GM18873 (cell line): ENCODE data around the gene TMEM121.

Experiments
- ATAC-seq: cut with Tn5 transposase; IDR thresholded peaks from one replicate; pipeline ENCODE4 v1.9.1; 2021; ENCODE audit warnings: mild to moderate bottlenecking, moderate library complexity, moderate number of reproducible peaks; ENCODE audit not compliant: unreplicated experiment, low FRiP score

TMEM121 gene

GRCh38 chr14:105486974-105487448 lies 39.4 kb upstream of the TMEM121 start:
- ATAC-seq, result no peak

GRCh38 chr14:105487449-105487985 lies 38.9 kb upstream of the TMEM121 start:
- ATAC-seq, result no peak

- ATAC-seq, result no peak
Measured at GRCh38 chr14:105487986-105488777, 38.2 kb upstream of the TMEM121 start.

GRCh38 chr14:105488781-105489541 lies 37.4 kb upstream of the TMEM121 start:
- no peak for ATAC-seq

- ATAC-seq, result no peak
Measured at GRCh38 chr14:105489542-105490266, 36.7 kb upstream of the TMEM121 start.

- ATAC-seq, result no peak
Measured at GRCh38 chr14:105490267-105490571, 36.2 kb upstream of the TMEM121 start.

- peak; percentile 76 for ATAC-seq
Measured at GRCh38 chr14:105490572-105491365, 35.6 kb upstream of the TMEM121 start, which contains the start of gene TEDC1. Gene TEDC1 (plus strand): TSS chr14:105491246. CDS start chr14:105491376, 130 bp downstream.

GRCh38 chr14:105491366-105491973 lies 34.9 kb upstream of the TMEM121 start:
- ATAC-seq, result peak; percentile 2

GRCh38 chr14:105492031-105492970 lies 34.1 kb upstream of the TMEM121 start:
- ATAC-seq, result no peak

- ATAC-seq, result no peak
Measured at GRCh38 chr14:105492971-105493871, 33.2 kb upstream of the TMEM121 start.

- ATAC-seq, result no peak
Measured at GRCh38 chr14:105493921-105494605, 32.3 kb upstream of the TMEM121 start.

- no peak for ATAC-seq
Measured at GRCh38 chr14:105494606-105494929, 31.8 kb upstream of the TMEM121 start.

- no peak for ATAC-seq
Measured at GRCh38 chr14:105495101-105495989, 31.0 kb upstream of the TMEM121 start.

GRCh38 chr14:105495990-105496830 lies 30.2 kb upstream of the TMEM121 start:
- no peak for ATAC-seq
